A549 (cell line): ENCODE measurements around the gene CERS6. TPM values are rescaled to one million over a fixed set of nuclear protein-coding genes. Genes with fewer than 3 reads are reported as not detected.
A peak's percentile ranks its signal among the peaks of the same experiment; 100 is the strongest.

Experiments used
- ATAC-seq, 2 experiments: fragments of 200-7000 bp in 1 of 2; fragments of >200 bp in 1 of 2; cut with Nextera tagmentation in 1 of 2; cut with Tn5 transposase in 1 of 2; 3 replicates each; pipeline versions ENCODE4 v1.8.0 to v1.9.1; 2018 to 2020; ENCODE audit warnings: mild to moderate bottlenecking in 1 of 2, moderate library complexity in 1 of 2
- CTCF ChIA-PET: fragments of 300-600 bp; sonication (Branson Sonifier 250); formaldehyde crosslinking; extraction: SDS; loops from one replicate; lab custom pipeline; 2021; ENCODE audit warnings: antibody characterized with exemption, inconsistent platforms; lab: Yijun Ruan, JAX
- POLR2A ChIA-PET: fragments of 350-600 bp; formaldehyde crosslinking; extraction: SDS; loops from one replicate; lab custom pipeline; 2021; ENCODE audit warnings: antibody characterized with exemption, inconsistent platforms; lab: Yijun Ruan, JAX
- DNase-seq, 2 experiments: peaks; one replicate each; pipeline versions ENCODE4 v3.0.0 to v3.0.0-alpha.2; 2011 to 2016; ENCODE audit warnings: low read depth in 1 of 2, low spot score in 1 of 2
- FAIRE-seq: peaks from 2 replicates; lab custom pipeline; 2011; peaks lifted over from hg19 to GRCh38; lab: Jason Lieb, UNC
- H3K27ac ChIP-seq, 2 experiments: fragments of >200 bp; sonication (Bioruptor Twin); formaldehyde crosslinking; 3 replicates each; pipeline ENCODE4 v1.5.1; 2016 to 2017
- H3K4me1 ChIP-seq: fragments of >200 bp; sonication (Bioruptor Twin); formaldehyde crosslinking; 3 replicates; pipeline ENCODE4 v1.6.1; 2016
- H3K4me2 ChIP-seq: fragments of >200 bp; sonication (Bioruptor Twin); formaldehyde crosslinking; 3 replicates; pipeline ENCODE4 v1.6.1; 2016
- H3K4me3 ChIP-seq: fragments of >200 bp; sonication (Bioruptor Twin); formaldehyde crosslinking; 3 replicates; pipeline ENCODE4 v1.5.1; 2016
- H3K9me3 ChIP-seq: fragments of >200 bp; sonication (Bioruptor Twin); formaldehyde crosslinking; 3 replicates; pipeline ENCODE4 v1.6.1; 2016
- BHLHE40 ChIP-seq: IDR thresholded peaks from 2 replicates; pipeline ENCODE4 v1.6.1; 2012; ENCODE audit warnings: low read depth, low read length, inconsistent platforms
- EP300 ChIP-seq, 2 experiments: fragments of >200 bp; sonication (Bioruptor Twin); formaldehyde crosslinking; IDR thresholded peaks; 2 replicates in 1 of 2; 3 replicates in 1 of 2; pipeline ENCODE4 v1.6.1; 2016 to 2017
- FOSL2 ChIP-seq, 2 experiments: fragments of 450-650 bp in 1 of 2; fragments of >200 bp in 1 of 2; sonication (Bioruptor Twin) in 1 of 2; formaldehyde crosslinking; IDR thresholded peaks; 2 replicates each; pipeline versions ENCODE4 v1.5.0 to v1.6.1; 2016 to 2020; ENCODE audit warnings: mild to moderate bottlenecking in 1 of 2, moderate library complexity in 1 of 2
- FOXS1 ChIP-seq: fragments of 250-450 bp; sonication (Bioruptor Pico); IDR thresholded peaks from 2 replicates; pipeline ENCODE4 v1.5.0; 2020; ENCODE audit warnings: mild to moderate bottlenecking, moderate library complexity
- HDAC2 ChIP-seq: fragments of 200-600 bp; sonication (generic); IDR thresholded peaks from 2 replicates; pipeline ENCODE4 v1.6.1; 2016
- KDM1A ChIP-seq: fragments of 200-600 bp; sonication (generic); IDR thresholded peaks from 2 replicates; pipeline ENCODE4 v1.6.1; 2016; ENCODE audit warnings: low read depth, mild to moderate bottlenecking
- MAFK ChIP-seq: fragments of 450-650 bp; IDR thresholded peaks from 2 replicates; pipeline ENCODE4 v1.6.1; 2014; ENCODE audit not compliant: partially characterized antibody
- MYC ChIP-seq: IDR thresholded peaks from 2 replicates; pipeline ENCODE4 v1.6.1; 2012; ENCODE audit warnings: mild to moderate bottlenecking, inconsistent platforms, low read length, improper control_type of control experiment, borderline replicate concordance
- NFE2L2 ChIP-seq: fragments of 150-350 bp; conservative IDR thresholded peaks from 2 replicates; pipeline ENCODE4 v1.6.1; 2014; ENCODE audit warnings: low read length
- PHF8 ChIP-seq: fragments of 200-600 bp; sonication (generic); IDR thresholded peaks from 2 replicates; pipeline ENCODE4 v1.6.1; 2016; ENCODE audit warnings: low read depth, mild to moderate bottlenecking, antibody characterized with exemption, moderate library complexity, borderline replicate concordance
- RAD21 ChIP-seq, 2 experiments: fragments of >200 bp in 1 of 2; sonication (Bioruptor Twin) in 1 of 2; formaldehyde crosslinking in 1 of 2; IDR thresholded peaks in 1 of 2; conservative IDR thresholded peaks in 1 of 2; 2 replicates in 1 of 2; 3 replicates in 1 of 2; pipeline ENCODE4 v1.6.1; 2012 to 2018; ENCODE audit warnings: inconsistent platforms in 1 of 2
- RARB ChIP-seq: fragments of 250-450 bp; sonication (Bioruptor Pico); IDR thresholded peaks from 2 replicates; pipeline ENCODE4 v1.8.0; 2021; ENCODE audit warnings: mild to moderate bottlenecking, moderate library complexity
- RNF2 ChIP-seq: fragments of 200-600 bp; sonication (generic); IDR thresholded peaks from 2 replicates; pipeline ENCODE4 v1.6.1; 2016; ENCODE audit warnings: low read depth, mild to moderate bottlenecking, antibody characterized with exemption, moderate library complexity, borderline replicate concordance
- SMC3 ChIP-seq: fragments of >200 bp; sonication (Bioruptor Twin); formaldehyde crosslinking; IDR thresholded peaks from 3 replicates; pipeline ENCODE4 v1.6.1; 2018; ENCODE audit warnings: inconsistent platforms
- TP53 ChIP-seq: fragments of 250-450 bp; sonication (Bioruptor Pico); IDR thresholded peaks from 2 replicates; pipeline ENCODE4 v1.5.0; 2021; ENCODE audit warnings: mild to moderate bottlenecking, moderate library complexity
- WGBS: methylation state at CpG from one replicate; pipeline ENCODE4 v1.1.6; 2017; ENCODE audit errors: missing lambda C conversion rate; 5-methylcytosine and 5-hydroxymethylcytosine counted together
- polyA plus RNA-seq, 4 experiments: library from polyadenylated mRNA; depleted of rRNA in 3 of 4; stranded (reverse); fragments of >200 nt; fragmentation: RNase III in 1 of 4; extraction: RNeasy Plus Mini Kit Qiagen cat#74134 plus additional on column Dnase treatment in 1 of 4; gene quantifications; 2 replicates in 3 of 4; 3 replicates in 1 of 4; pipeline ENCODE4 v1.2.3, GENCODE V29; 2011 to 2017
- TF ChIP-seq, protein P1 (sequence below): fragments of >200 bp; sonication (Bioruptor Twin); formaldehyde crosslinking; IDR thresholded peaks from 3 replicates; pipeline ENCODE4 v1.6.1; 2016
- TF ChIP-seq, protein P2 (sequence below): fragments of >200 bp; sonication (Bioruptor Twin); formaldehyde crosslinking; IDR thresholded peaks from 3 replicates; pipeline ENCODE4 v1.5.1; 2016
- TF ChIP-seq, protein P3 (sequence below): IDR thresholded peaks from 2 replicates; pipeline ENCODE4 v1.6.1; 2012
- TF ChIP-seq, protein P4 (sequence below): fragments of 250-450 bp; sonication (Bioruptor Pico); IDR thresholded peaks from 2 replicates; pipeline ENCODE4 v1.5.0; 2021; ENCODE audit warnings: mild to moderate bottlenecking, moderate library complexity, borderline replicate concordance

The CERS6 gene
- polyA plus RNA-seq, 2 of the 4 experiments (the other 2 are of a cell fraction), result 12.0 to 16.9 TPM

DNA sequence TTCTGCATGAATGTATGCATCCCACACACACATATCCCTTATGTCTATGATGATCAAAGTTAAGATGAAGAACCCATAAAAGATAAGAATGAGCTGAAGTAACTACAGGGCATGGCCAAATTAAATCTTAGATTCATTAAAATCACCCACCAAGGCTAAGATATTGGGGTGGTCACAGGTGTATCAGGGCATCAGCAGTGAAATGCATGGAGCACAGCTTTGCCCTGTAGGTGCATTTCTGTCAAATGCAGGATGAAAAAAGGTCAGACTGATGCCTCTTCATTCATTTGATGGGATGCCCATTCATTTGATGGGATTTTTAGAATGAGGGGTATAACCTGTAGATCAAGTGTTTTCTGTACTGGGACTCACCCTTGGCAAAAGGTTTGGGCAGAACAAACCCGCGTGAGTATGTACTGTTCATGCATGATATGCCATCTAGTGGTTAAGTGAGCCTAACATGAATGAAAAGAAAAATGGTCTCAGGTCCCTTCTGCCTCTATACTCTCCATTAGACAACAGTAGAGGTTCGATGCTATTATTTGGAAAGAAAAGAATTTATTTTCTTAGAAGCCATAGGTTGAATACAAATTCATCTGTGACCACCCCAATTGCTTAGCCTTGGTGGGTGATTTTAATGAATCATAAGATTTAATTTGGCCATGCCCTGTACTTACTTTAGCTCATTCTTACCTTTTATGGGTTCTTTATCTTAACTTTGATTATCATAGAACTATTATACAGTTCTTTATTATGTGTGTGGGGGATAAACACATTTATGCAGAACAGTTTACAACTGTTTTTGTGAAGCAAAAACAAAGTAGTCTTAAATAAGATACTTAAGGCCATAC, 303.1 kb downstream of the CERS6 start:
- FAIRE-seq, result no peak
- ChIA-PET POLR2A (no interaction called here), CTCF (interaction anchor here (0.6 to 5.6 kb wide), 16 partner anchors 13 to 603 kb away, joined by 3 to 47 read pairs (median 3); no protein-coding TSS in a partner anchor)
- no peak overlapping the region for H3K4me2 ChIP-seq
- no peaks in the 10 kb centered on the region for H3K4me1 ChIP-seq
- H3K4me3 ChIP-seq, result no peak overlapping the region
- H3K9me3 ChIP-seq, result no peaks in the 10 kb centered on the region
- DNase-seq, result peak; percentile 37 to 67
- WGBS, result 5% methylated on average over 3 of the region's 3 CpGs
- TF ChIP-seq KDM1A, result no peak
- TF ChIP-seq FOXS1 (CRISPR knock-in tag), result no peak
- TF ChIP-seq MYC, result no peak
- no peak for TF ChIP-seq NFE2L2
- TF ChIP-seq FOSL2 (IDR thresholded peaks at IDR 0.05), result no peak
- TF ChIP-seq FOSL2 (CRISPR knock-in tag; IDR thresholded peaks at IDR 0.05), result no peak
- TF ChIP-seq RARB, result no peak
- peak; percentile 83 for TF ChIP-seq SMC3
- no peak for TF ChIP-seq HDAC2
- TF ChIP-seq, protein P1, sequence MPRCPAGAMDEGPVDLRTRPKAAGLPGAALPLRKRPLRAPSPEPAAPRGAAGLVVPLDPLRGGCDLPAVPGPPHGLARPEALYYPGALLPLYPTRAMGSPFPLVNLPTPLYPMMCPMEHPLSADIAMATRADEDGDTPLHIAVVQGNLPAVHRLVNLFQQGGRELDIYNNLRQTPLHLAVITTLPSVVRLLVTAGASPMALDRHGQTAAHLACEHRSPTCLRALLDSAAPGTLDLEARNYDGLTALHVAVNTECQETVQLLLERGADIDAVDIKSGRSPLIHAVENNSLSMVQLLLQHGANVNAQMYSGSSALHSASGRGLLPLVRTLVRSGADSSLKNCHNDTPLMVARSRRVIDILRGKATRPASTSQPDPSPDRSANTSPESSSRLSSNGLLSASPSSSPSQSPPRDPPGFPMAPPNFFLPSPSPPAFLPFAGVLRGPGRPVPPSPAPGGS, result no peak
- TF ChIP-seq, protein P2, sequence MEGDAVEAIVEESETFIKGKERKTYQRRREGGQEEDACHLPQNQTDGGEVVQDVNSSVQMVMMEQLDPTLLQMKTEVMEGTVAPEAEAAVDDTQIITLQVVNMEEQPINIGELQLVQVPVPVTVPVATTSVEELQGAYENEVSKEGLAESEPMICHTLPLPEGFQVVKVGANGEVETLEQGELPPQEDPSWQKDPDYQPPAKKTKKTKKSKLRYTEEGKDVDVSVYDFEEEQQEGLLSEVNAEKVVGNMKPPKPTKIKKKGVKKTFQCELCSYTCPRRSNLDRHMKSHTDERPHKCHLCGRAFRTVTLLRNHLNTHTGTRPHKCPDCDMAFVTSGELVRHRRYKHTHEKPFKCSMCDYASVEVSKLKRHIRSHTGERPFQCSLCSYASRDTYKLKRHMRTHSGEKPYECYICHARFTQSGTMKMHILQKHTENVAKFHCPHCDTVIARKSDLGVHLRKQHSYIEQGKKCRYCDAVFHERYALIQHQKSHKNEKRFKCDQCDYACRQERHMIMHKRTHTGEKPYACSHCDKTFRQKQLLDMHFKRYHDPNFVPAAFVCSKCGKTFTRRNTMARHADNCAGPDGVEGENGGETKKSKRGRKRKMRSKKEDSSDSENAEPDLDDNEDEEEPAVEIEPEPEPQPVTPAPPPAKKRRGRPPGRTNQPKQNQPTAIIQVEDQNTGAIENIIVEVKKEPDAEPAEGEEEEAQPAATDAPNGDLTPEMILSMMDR, result peak; percentile 82
- TF ChIP-seq, protein P3, sequence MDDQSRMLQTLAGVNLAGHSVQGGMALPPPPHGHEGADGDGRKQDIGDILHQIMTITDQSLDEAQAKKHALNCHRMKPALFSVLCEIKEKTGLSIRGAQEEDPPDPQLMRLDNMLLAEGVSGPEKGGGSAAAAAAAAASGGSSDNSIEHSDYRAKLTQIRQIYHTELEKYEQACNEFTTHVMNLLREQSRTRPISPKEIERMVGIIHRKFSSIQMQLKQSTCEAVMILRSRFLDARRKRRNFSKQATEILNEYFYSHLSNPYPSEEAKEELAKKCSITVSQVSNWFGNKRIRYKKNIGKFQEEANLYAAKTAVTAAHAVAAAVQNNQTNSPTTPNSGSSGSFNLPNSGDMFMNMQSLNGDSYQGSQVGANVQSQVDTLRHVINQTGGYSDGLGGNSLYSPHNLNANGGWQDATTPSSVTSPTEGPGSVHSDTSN, result no peak
- no peak for TF ChIP-seq MAFK
- TF ChIP-seq RNF2, result no peak
- peak; percentile 75 to 79 for TF ChIP-seq RAD21 (conservative IDR thresholded peaks at IDR 0.05 in 1 of 2, IDR thresholded peaks at IDR 0.05 in 1 of 2)
- TF ChIP-seq EP300 (IDR thresholded peaks at IDR 0.05), result no peak
- ATAC-seq, result peak; percentile 94 to 98
- H3K27ac ChIP-seq, result no peak overlapping the region

DNA sequence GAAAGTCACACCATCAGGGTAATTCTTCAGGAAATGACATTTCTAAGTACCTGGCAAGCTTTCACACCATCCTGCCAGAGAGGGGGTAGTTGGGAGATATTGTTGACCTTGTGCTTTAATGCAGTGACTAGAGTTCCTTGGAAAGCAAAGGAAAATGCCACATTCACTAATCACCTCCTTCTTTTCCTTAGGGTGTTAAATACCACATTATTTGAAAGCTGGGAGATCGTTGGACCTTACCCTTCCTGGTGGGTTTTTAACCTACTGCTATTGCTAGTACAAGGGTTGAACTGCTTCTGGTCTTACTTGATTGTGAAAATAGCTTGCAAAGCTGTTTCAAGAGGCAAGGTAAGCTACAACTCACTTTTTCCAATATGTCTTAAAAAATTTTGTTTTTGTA, 309.3 kb downstream of the CERS6 start:
- Histone ChIP-seq H3K27ac (no peak overlapping the region), H3K9me3 (no peaks in the 10 kb centered on the region), H3K4me3 (no peak overlapping the region), H3K4me2 (no peak overlapping the region), H3K4me1 (no peaks in the 10 kb centered on the region; the same call in 2 of the 3 replicates)
- WGBS, result 78% methylated on average over 1 of the region's 1 CpG
- TF ChIP-seq TP53 (CRISPR knock-in tag) (no peak), PHF8 (no peak), BHLHE40 (no peak)
- TF ChIP-seq, protein P4, sequence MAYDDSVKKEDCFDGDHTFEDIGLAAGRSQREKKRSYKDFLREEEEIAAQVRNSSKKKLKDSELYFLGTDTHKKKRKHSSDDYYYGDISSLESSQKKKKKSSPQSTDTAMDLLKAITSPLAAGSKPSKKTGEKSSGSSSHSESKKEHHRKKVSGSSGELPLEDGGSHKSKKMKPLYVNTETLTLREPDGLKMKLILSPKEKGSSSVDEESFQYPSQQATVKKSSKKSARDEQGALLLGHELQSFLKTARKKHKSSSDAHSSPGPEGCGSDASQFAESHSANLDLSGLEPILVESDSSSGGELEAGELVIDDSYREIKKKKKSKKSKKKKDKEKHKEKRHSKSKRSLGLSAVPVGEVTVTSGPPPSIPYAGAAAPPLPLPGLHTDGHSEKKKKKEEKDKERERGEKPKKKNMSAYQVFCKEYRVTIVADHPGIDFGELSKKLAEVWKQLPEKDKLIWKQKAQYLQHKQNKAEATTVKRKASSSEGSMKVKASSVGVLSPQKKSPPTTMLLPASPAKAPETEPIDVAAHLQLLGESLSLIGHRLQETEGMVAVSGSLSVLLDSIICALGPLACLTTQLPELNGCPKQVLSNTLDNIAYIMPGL (CRISPR knock-in tag), result no peak
- POLR2A ChIA-PET, result no interaction called here
- FAIRE-seq, result no peak
- CTCF ChIA-PET, result interaction anchor here (0.5 to 1.5 kb wide), 3 partner anchors 50 to 419 kb away, joined by 3 read pairs; no protein-coding TSS in a partner anchor
- ATAC-seq, result no peak
- no peak for DNase-seq
